NCI-H1436 treated with DMSO at 0.1 percent for 48 hours (cell line): Measurements from ENCODE around the gene PLCB3.
A peak's percentile ranks its signal among the peaks of the same experiment; 100 is the strongest.

Experiments
- DNase-seq: peaks from one replicate; lab custom pipeline; 2025; lab: John Stamatoyannopoulos, UW

PLCB3 gene

GRCh38 chr11:64251016-64251752 lies at the start of gene PLCB3:
PLCB3 (plus strand) TSS chr11:64251530; CDS start chr11:64251650, 120 bp downstream.
- no peak for DNase-seq

- DNase-seq = no peak
Observed at GRCh38 chr11:64201543-64201942, 49.8 kb upstream of the PLCB3 start.

- DNase-seq = no peak
Observed at GRCh38 chr11:64202992-64203391, 48.3 kb upstream of the PLCB3 start.

GRCh38 chr11:64203421-64204079 lies 47.8 kb upstream of the PLCB3 start:
- no peak for DNase-seq

- DNase-seq = no peak
Observed at GRCh38 chr11:64204080-64204440, 47.3 kb upstream of the PLCB3 start.

GRCh38 chr11:64204464-64204989 lies 46.8 kb upstream of the PLCB3 start:
- peak; percentile 38 for DNase-seq

GRCh38 chr11:64206457-64207255 lies 44.7 kb upstream of the PLCB3 start, which contains the start of gene FERMT3:
FERMT3 (plus strand) TSS chr11:64206721; CDS start chr11:64207365, 644 bp downstream.
- no peak for DNase-seq

- no peak for DNase-seq
Observed at GRCh38 chr11:64207256-64208085, 43.9 kb upstream of the PLCB3 start.

GRCh38 chr11:64208086-64208795 lies 43.1 kb upstream of the PLCB3 start:
- DNase-seq = no peak

GRCh38 chr11:64208796-64209562 lies 42.4 kb upstream of the PLCB3 start:
- DNase-seq = no peak

GRCh38 chr11:64209563-64209843 lies 41.8 kb upstream of the PLCB3 start:
- DNase-seq = no peak

- DNase-seq = no peak
Observed at GRCh38 chr11:64210301-64211020, 40.9 kb upstream of the PLCB3 start.

GRCh38 chr11:64211181-64211872 lies 40.0 kb upstream of the PLCB3 start:
- no peak for DNase-seq

- DNase-seq = no peak
Observed at GRCh38 chr11:64216879-64217278, 34.5 kb upstream of the PLCB3 start.

GRCh38 chr11:64218628-64219353 lies 32.5 kb upstream of the PLCB3 start:
- no peak for DNase-seq

GRCh38 chr11:64219354-64219684 lies 32.0 kb upstream of the PLCB3 start:
- DNase-seq = no peak

GRCh38 chr11:64219755-64220154 lies 31.6 kb upstream of the PLCB3 start:
- DNase-seq = no peak

GRCh38 chr11:64220271-64220670 lies 31.1 kb upstream of the PLCB3 start:
- no peak for DNase-seq

- DNase-seq = no peak
Observed at GRCh38 chr11:64220798-64221197, 30.5 kb upstream of the PLCB3 start.
